Neural cell (in vitro differentiated cells): ENCODE data around the gene RBM6.

Experiments
- CTCF ChIP-seq: fragments of 450-650 bp; IDR thresholded peaks from 2 replicates; pipeline ENCODE4 v1.5.1; 2014; ENCODE audit warnings: antibody characterized with exemption, mild to moderate bottlenecking, moderate library complexity; ENCODE audit not compliant: poor library complexity, severe bottlenecking
- REST ChIP-seq: IDR thresholded peaks from 2 replicates; pipeline ENCODE4 v1.6.1; 2012; ENCODE audit warnings: borderline replicate concordance

- TF ChIP-seq CTCF (no peak), REST (no peak)
Measured at GRCh38 chr3:49911611-49912010, 28.3 kb upstream of the RBM6 start.
